Neural crest cell (in vitro differentiated cells): ENCODE data around the gene MMP17. TPM values are rescaled to one million over a fixed set of nuclear protein-coding genes. Genes with fewer than 3 reads are reported as not detected.

Experiments used
- DNase-seq: peaks from one replicate; pipeline ENCODE4 v3.0.0; 2021; ENCODE audit warnings: low read depth, mixed read lengths, low spot score
- H3K27ac Mint-ChIP-seq: one replicate; pipeline ENCODE4 v1.8.0; 2021; ENCODE audit warnings: mild to moderate bottlenecking, mixed read lengths; ENCODE audit not compliant: unreplicated experiment
- H3K27me3 Mint-ChIP-seq: 2 replicates; pipeline ENCODE4 v1.8.0; 2021; ENCODE audit warnings: low read depth, mild to moderate bottlenecking, mixed read lengths
- H3K36me3 Mint-ChIP-seq: 2 replicates; pipeline ENCODE4 v1.8.0; 2021; ENCODE audit warnings: low read depth, mild to moderate bottlenecking, mixed read lengths
- H3K4me1 Mint-ChIP-seq: 2 replicates; pipeline ENCODE4 v1.8.0; 2021; ENCODE audit warnings: mixed read lengths
- H3K4me3 Mint-ChIP-seq: one replicate; pipeline ENCODE4 v1.8.0; 2021; ENCODE audit warnings: mild to moderate bottlenecking, mixed read lengths
- H3K9me3 Mint-ChIP-seq: 2 replicates; pipeline ENCODE4 v1.8.0; 2021; ENCODE audit warnings: mixed read lengths
- CTCF ChIP-seq: fragments of 200-600 bp; sonication (generic); conservative IDR thresholded peaks from 2 replicates; pipeline ENCODE4 v1.5.0; 2021; ENCODE audit warnings: antibody characterized with exemption, mild to moderate bottlenecking
- total RNA-seq: library from RNA; stranded (reverse); gene quantifications from 2 replicates; pipeline ENCODE4 v1.2.1, GENCODE V29; 2021

The MMP17 gene
- total RNA-seq, 1 donor from 2014 or later = 90.9 TPM

GRCh38 chr12:131785763-131786330, 42.3 kb upstream of the MMP17 start:
- H3K27ac Mint-ChIP-seq = peak overlapping the region; percentile 91

GRCh38 chr12:131786331-131786730, 41.9 kb upstream of the MMP17 start:
- H3K27me3 Mint-ChIP-seq = no peaks in the 10 kb centered on the region
- DNase-seq = no peak
- H3K36me3 Mint-ChIP-seq = peaks cover 17% of the 10 kb centered on the region
- H3K27ac Mint-ChIP-seq = no peak overlapping the region
- no peak overlapping the region for H3K4me3 Mint-ChIP-seq
- H3K9me3 Mint-ChIP-seq = no peaks in the 10 kb centered on the region
- peaks cover 22% of the 10 kb centered on the region for H3K4me1 Mint-ChIP-seq
- TF ChIP-seq CTCF = no peak

More at GRCh38 chr12:131785763-131786330, 42.3 kb upstream of the MMP17 start:
- peaks cover 16% of the 10 kb centered on the region for H3K36me3 Mint-ChIP-seq
- H3K27me3 Mint-ChIP-seq = no peaks in the 10 kb centered on the region
- DNase-seq = no peak
- H3K4me1 Mint-ChIP-seq = peaks cover 22% of the 10 kb centered on the region
- H3K9me3 Mint-ChIP-seq = no peaks in the 10 kb centered on the region
- no peak overlapping the region for H3K4me3 Mint-ChIP-seq
- no peak for TF ChIP-seq CTCF

GRCh38 chr12:131787143-131787660, 41.0 kb upstream of the MMP17 start:
- H3K36me3 Mint-ChIP-seq = peaks cover 25% of the 10 kb centered on the region
- no peaks in the 10 kb centered on the region for H3K9me3 Mint-ChIP-seq
- DNase-seq = no peak
- no peak overlapping the region for H3K4me3 Mint-ChIP-seq
- no peaks in the 10 kb centered on the region for H3K27me3 Mint-ChIP-seq
- peaks cover 22% of the 10 kb centered on the region for H3K4me1 Mint-ChIP-seq
- TF ChIP-seq CTCF = no peak
- no peak overlapping the region for H3K27ac Mint-ChIP-seq

- no peak for TF ChIP-seq CTCF
- H3K27me3 Mint-ChIP-seq = no peaks in the 10 kb centered on the region
- no peak for DNase-seq
- peaks cover 27% of the 10 kb centered on the region for H3K4me1 Mint-ChIP-seq
- H3K36me3 Mint-ChIP-seq = peaks cover 28% of the 10 kb centered on the region
- no peak overlapping the region for H3K27ac Mint-ChIP-seq
- H3K4me3 Mint-ChIP-seq = no peak overlapping the region
- H3K9me3 Mint-ChIP-seq = no peaks in the 10 kb centered on the region
Observed at GRCh38 chr12:131788070-131788469, 40.1 kb upstream of the MMP17 start.

- DNase-seq = no peak
- Mint-ChIP-seq H3K27me3 (no peaks in the 10 kb centered on the region), H3K36me3 (peaks cover 32% of the 10 kb centered on the region), H3K9me3 (no peaks in the 10 kb centered on the region), H3K4me3 (no peak overlapping the region), H3K27ac (no peak overlapping the region), H3K4me1 (peaks cover 27% of the 10 kb centered on the region)
- no peak for TF ChIP-seq CTCF
Observed at GRCh38 chr12:131789638-131790037, 38.6 kb upstream of the MMP17 start.
